ENCODE measurements around the gene CHD8.
"Not testable (repeated sequence)": the region's sequence is repeated elsewhere in the genome, so short reads cannot be mapped to it uniquely, and the experiment has no call there.

Gene CHD8

GRCh38 chr14:21476925-21477681 is 21.2 kb upstream of the CHD8 start, which contains the start of the genes RAB2B and TOX4:
RAB2B (minus strand) TSS chr14:21476959; CDS start chr14:21476872, 87 bp downstream.
TOX4 (plus strand) TSS chr14:21477195; CDS start chr14:21477279, 84 bp downstream.
- H3K27me3 ChIP-seq (ENCODE audit: control insufficient read depth in 5 of 5, insufficient read depth in 4 of 5, low read length in 5 of 5) = no peaks in the 10 kb centered on the region
- H3K9me3 ChIP-seq (ENCODE audit: control insufficient read depth in 5 of 5, low read length in 5 of 5) = no peaks in the 10 kb centered on the region
- H3K4me3 ChIP-seq (ENCODE audit: low read depth in 1 of 5, low read length in 5 of 5) = peak within 1 kb of the TSS; percentile 84 to 100 (median 99)
- H3K27ac ChIP-seq (ENCODE audit: low read depth, low read length) = peak within 1 kb of the TSS; percentile 89
- peak within 1 kb of the TSS; percentile 87 to 99 (median 98) for H3K9ac ChIP-seq (ENCODE audit: low read length in 5 of 5)
- H3K4me1 ChIP-seq (ENCODE audit: control insufficient read depth in 5 of 5, insufficient read depth in 5 of 5, low read length in 5 of 5) = peaks cover 0 to 24% (median 19%) of the 10 kb centered on the region in 5 donors
- H3K36me3 ChIP-seq (ENCODE audit: control insufficient read depth in 5 of 5, insufficient read depth in 5 of 5, low read length in 5 of 5) = peaks cover 9 to 26% (median 12%) of the 10 kb centered on the region in 5 donors

- H3K9me3 ChIP-seq (ENCODE audit: control insufficient read depth in 5 of 5, low read length in 5 of 5) = no peaks in the 10 kb centered on the region
- H3K27me3 ChIP-seq (ENCODE audit: control insufficient read depth in 5 of 5, insufficient read depth in 4 of 5, low read length in 5 of 5) = no peaks in the 10 kb centered on the region
- peaks cover 9 to 26% (median 11%) of the 10 kb centered on the region in 5 donors for H3K36me3 ChIP-seq (ENCODE audit: control insufficient read depth in 5 of 5, insufficient read depth in 5 of 5, low read length in 5 of 5)
- peak overlapping the region; percentile 84 to 100 (median 99) for H3K4me3 ChIP-seq (ENCODE audit: low read depth in 1 of 5, low read length in 5 of 5)
- H3K9ac ChIP-seq (ENCODE audit: low read length in 5 of 5) = peak overlapping the region; percentile 57 to 84 (median 76)
- peak overlapping the region; percentile 89 for H3K27ac ChIP-seq (ENCODE audit: low read depth, low read length)
- H3K4me1 ChIP-seq (ENCODE audit: control insufficient read depth in 5 of 5, insufficient read depth in 5 of 5, low read length in 5 of 5) = peaks cover 0 to 24% (median 19%) of the 10 kb centered on the region in 5 donors
Observed at GRCh38 chr14:21476523-21476924, 20.6 kb upstream of the CHD8 start.

GRCh38 chr14:21475767-21476522 is 20.0 kb upstream of the CHD8 start:
- Histone ChIP-seq H3K4me3 (ENCODE audit: low read depth in 1 of 5, low read length in 5 of 5) (peak overlapping the region; percentile 84 to 100 (median 99)), H3K4me1 (ENCODE audit: control insufficient read depth in 5 of 5, insufficient read depth in 5 of 5, low read length in 5 of 5) (peaks cover 0 to 24% (median 19%) of the 10 kb centered on the region in 5 donors), H3K27ac (ENCODE audit: low read depth, low read length) (peak overlapping the region; percentile 89), H3K27me3 (ENCODE audit: control insufficient read depth in 5 of 5, insufficient read depth in 4 of 5, low read length in 5 of 5) (no peaks in the 10 kb centered on the region), H3K9ac (ENCODE audit: low read length in 5 of 5) (peak overlapping the region; percentile 57 to 84 (median 76)), H3K36me3 (ENCODE audit: control insufficient read depth in 5 of 5, insufficient read depth in 5 of 5, low read length in 5 of 5) (peaks cover 6 to 21% (median 9%) of the 10 kb centered on the region in 5 donors), H3K9me3 (ENCODE audit: control insufficient read depth in 5 of 5, low read length in 5 of 5) (no peaks in the 10 kb centered on the region)

- Histone ChIP-seq H3K4me3 (ENCODE audit: low read depth in 1 of 5, low read length in 5 of 5) (no peak overlapping the region), H3K9me3 (ENCODE audit: control insufficient read depth in 5 of 5, low read length in 5 of 5) (no peaks in the 10 kb centered on the region), H3K27ac (ENCODE audit: low read depth, low read length) (no peak overlapping the region), H3K36me3 (ENCODE audit: control insufficient read depth in 5 of 5, insufficient read depth in 5 of 5, low read length in 5 of 5) (peaks cover 31 to 59% (median 36%) of the 10 kb centered on the region in 5 donors), H3K9ac (ENCODE audit: low read length in 5 of 5) (no peak overlapping the region), H3K27me3 (ENCODE audit: control insufficient read depth in 5 of 5, insufficient read depth in 4 of 5, low read length in 5 of 5) (no peaks in the 10 kb centered on the region), H3K4me1 (ENCODE audit: control insufficient read depth in 5 of 5, insufficient read depth in 5 of 5, low read length in 5 of 5) (no peaks in the 10 kb centered on the region)
Observed at GRCh38 chr14:21467616-21468015, 11.7 kb upstream of the CHD8 start.

- Histone ChIP-seq H3K9me3 (ENCODE audit: control insufficient read depth in 5 of 5, low read length in 5 of 5) (no peaks in the 10 kb centered on the region), H3K36me3 (ENCODE audit: control insufficient read depth in 5 of 5, insufficient read depth in 5 of 5, low read length in 5 of 5) (peaks cover 5 to 14% (median 7%) of the 10 kb centered on the region in 5 donors), H3K4me3 (ENCODE audit: low read depth in 1 of 5, low read length in 5 of 5) (peak overlapping the region; percentile 78 to 98 (median 95)), H3K4me1 (ENCODE audit: control insufficient read depth in 5 of 5, insufficient read depth in 5 of 5, low read length in 5 of 5) (peaks cover 0 to 19% (median 15%) of the 10 kb centered on the region in 5 donors), H3K9ac (ENCODE audit: low read length in 5 of 5) (peak overlapping the region; percentile 82 to 95 (median 87)), H3K27ac (ENCODE audit: low read depth, low read length) (peak overlapping the region; percentile 100), H3K27me3 (ENCODE audit: control insufficient read depth in 5 of 5, insufficient read depth in 4 of 5, low read length in 5 of 5) (no peaks in the 10 kb centered on the region)
Observed at GRCh38 chr14:21455592-21455911, 371 bp downstream of the CHD8 start.

GRCh38 chr14:21454843-21455544 is 929 bp downstream of the CHD8 start:
- H3K27ac ChIP-seq (ENCODE audit: low read depth, low read length) = no peak overlapping the region
- H3K4me1 ChIP-seq (ENCODE audit: control insufficient read depth in 5 of 5, insufficient read depth in 5 of 5, low read length in 5 of 5) = peaks cover 0 to 23% (median 16%) of the 10 kb centered on the region in 5 donors
- H3K4me3 ChIP-seq (ENCODE audit: low read depth in 1 of 5, low read length in 5 of 5) = peak overlapping the region; percentile 78 to 98 (median 95)
- H3K9ac ChIP-seq (ENCODE audit: low read length in 5 of 5) = peak overlapping the region in 4 of 5 donors; percentile 82 to 95 (median 89)
- H3K9me3 ChIP-seq (ENCODE audit: control insufficient read depth in 5 of 5, low read length in 5 of 5) = no peaks in the 10 kb centered on the region
- H3K27me3 ChIP-seq (ENCODE audit: control insufficient read depth in 5 of 5, insufficient read depth in 4 of 5, low read length in 5 of 5) = no peaks in the 10 kb centered on the region
- H3K36me3 ChIP-seq (ENCODE audit: control insufficient read depth in 5 of 5, insufficient read depth in 5 of 5, low read length in 5 of 5) = peaks cover 5 to 10% (median 6%) of the 10 kb centered on the region in 5 donors

- Histone ChIP-seq H3K9ac (ENCODE audit: low read length in 5 of 5) (no peak overlapping the region), H3K9me3 (ENCODE audit: control insufficient read depth in 5 of 5, low read length in 5 of 5) (no peaks in the 10 kb centered on the region), H3K27me3 (ENCODE audit: control insufficient read depth in 5 of 5, insufficient read depth in 4 of 5, low read length in 5 of 5) (no peaks in the 10 kb centered on the region), H3K4me3 (ENCODE audit: low read depth in 1 of 5, low read length in 5 of 5) (no peak overlapping the region), H3K36me3 (ENCODE audit: control insufficient read depth in 5 of 5, insufficient read depth in 5 of 5, low read length in 5 of 5) (no peaks in the 10 kb centered on the region), H3K27ac (ENCODE audit: low read depth, low read length) (no peak overlapping the region), H3K4me1 (ENCODE audit: control insufficient read depth in 5 of 5, insufficient read depth in 5 of 5, low read length in 5 of 5) (peaks cover 0 to 17% (median 10%) of the 10 kb centered on the region in 5 donors)
Observed at GRCh38 chr14:21449899-21450216, 6.1 kb downstream of the CHD8 start.

- not testable (repeated sequence) for H3K4me3 ChIP-seq (ENCODE audit: low read depth in 1 of 5, low read length in 5 of 5); H3K4me1 ChIP-seq (ENCODE audit: control insufficient read depth in 5 of 5, insufficient read depth in 5 of 5, low read length in 5 of 5); H3K9me3 ChIP-seq (ENCODE audit: control insufficient read depth in 5 of 5, low read length in 5 of 5); H3K36me3 ChIP-seq (ENCODE audit: control insufficient read depth in 5 of 5, insufficient read depth in 5 of 5, low read length in 5 of 5); H3K9ac ChIP-seq (ENCODE audit: low read length in 5 of 5); H3K27me3 ChIP-seq (ENCODE audit: control insufficient read depth in 5 of 5, insufficient read depth in 4 of 5, low read length in 5 of 5); H3K27ac ChIP-seq (ENCODE audit: low read depth, low read length)
Observed at GRCh38 chr14:21442657-21443056, 13.3 kb downstream of the CHD8 start.

GRCh38 chr14:21440859-21441258 is 15.1 kb downstream of the CHD8 start:
- H3K4me3 ChIP-seq (ENCODE audit: low read depth in 1 of 5, low read length in 5 of 5) = no peak overlapping the region
- H3K9ac ChIP-seq (ENCODE audit: low read length in 5 of 5) = no peak overlapping the region
- H3K27me3 ChIP-seq (ENCODE audit: control insufficient read depth in 5 of 5, insufficient read depth in 4 of 5, low read length in 5 of 5) = no peaks in the 10 kb centered on the region
- H3K4me1 ChIP-seq (ENCODE audit: control insufficient read depth in 5 of 5, insufficient read depth in 5 of 5, low read length in 5 of 5) = peaks cover 0 to 18% (median 15%) of the 10 kb centered on the region in 5 donors
- H3K36me3 ChIP-seq (ENCODE audit: control insufficient read depth in 5 of 5, insufficient read depth in 5 of 5, low read length in 5 of 5) = no peaks in the 10 kb centered on the region
- H3K9me3 ChIP-seq (ENCODE audit: control insufficient read depth in 5 of 5, low read length in 5 of 5) = no peaks in the 10 kb centered on the region
- H3K27ac ChIP-seq (ENCODE audit: low read depth, low read length) = no peak overlapping the region
